T-helper 2 cell treated with Interferon-gamma antibody and Interleukin-4, amounts not matched to agents 5 μg/mL and 100 μg/mL, for 36 hours (primary cell): ENCODE results near the gene SGMS1.

Experiments
- DNase-seq: peaks from one replicate; pipeline ENCODE4 v3.0.0; 2021; ENCODE audit warnings: low spot score
- H3K27ac Mint-ChIP-seq: one replicate; pipeline ENCODE4 v1.8.0; 2021; ENCODE audit warnings: mild to moderate bottlenecking, mixed read lengths
- H3K27me3 Mint-ChIP-seq: one replicate; pipeline ENCODE4 v1.8.0; 2021; ENCODE audit warnings: low read depth, mixed read lengths
- H3K36me3 Mint-ChIP-seq: one replicate; pipeline ENCODE4 v1.8.0; 2021; ENCODE audit warnings: low read depth, mixed read lengths
- H3K4me1 Mint-ChIP-seq: one replicate; pipeline ENCODE4 v1.8.0; 2021; ENCODE audit warnings: low read depth, mixed read lengths
- H3K4me3 Mint-ChIP-seq: one replicate; pipeline ENCODE4 v1.8.0; 2022; ENCODE audit warnings: mild to moderate bottlenecking, moderate library complexity, mixed read lengths
- H3K9me3 Mint-ChIP-seq: one replicate; pipeline ENCODE4 v1.8.0; 2021; ENCODE audit warnings: mixed read lengths

SGMS1 gene

DNA sequence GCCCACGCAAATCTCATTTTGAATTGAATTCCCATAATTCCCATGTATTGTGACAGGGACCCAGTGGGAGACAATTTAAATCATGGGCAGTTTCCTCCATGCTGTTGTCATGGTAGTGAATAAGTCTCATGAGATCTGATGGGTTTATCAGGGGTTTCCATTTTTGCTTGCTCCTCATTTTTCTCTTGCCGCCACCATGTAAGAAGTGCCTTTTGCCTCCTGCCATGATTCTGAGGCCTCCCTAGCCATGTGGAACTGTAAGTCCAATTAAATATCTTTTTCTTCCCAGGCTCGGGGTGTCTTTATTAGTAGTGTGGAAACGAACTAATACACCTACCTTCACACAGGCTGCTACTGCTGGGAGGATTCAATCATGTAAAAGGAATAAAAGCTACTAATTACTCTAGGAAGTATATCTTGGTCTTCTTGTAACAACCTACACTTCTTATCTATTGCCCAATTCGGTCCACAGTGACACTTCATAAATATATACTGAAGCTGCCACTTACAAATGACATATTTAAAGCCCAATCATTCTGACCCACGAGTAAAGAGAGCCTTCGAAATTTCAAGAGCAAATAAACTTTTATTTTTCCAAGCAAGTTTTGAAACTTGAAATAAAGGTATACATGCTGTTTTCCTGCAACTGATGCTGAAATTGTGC lies 272.1 kb downstream of the SGMS1 start:
- Mint-ChIP-seq H3K4me1 (peaks cover 14% of the 10 kb centered on the region), H3K36me3 (peaks cover 42% of the 10 kb centered on the region), H3K9me3 (peaks cover 30% of the 10 kb centered on the region), H3K27ac (no peak overlapping the region), H3K27me3 (no peaks in the 10 kb centered on the region), H3K4me3 (no peak overlapping the region)
- no peak for DNase-seq

DNA sequence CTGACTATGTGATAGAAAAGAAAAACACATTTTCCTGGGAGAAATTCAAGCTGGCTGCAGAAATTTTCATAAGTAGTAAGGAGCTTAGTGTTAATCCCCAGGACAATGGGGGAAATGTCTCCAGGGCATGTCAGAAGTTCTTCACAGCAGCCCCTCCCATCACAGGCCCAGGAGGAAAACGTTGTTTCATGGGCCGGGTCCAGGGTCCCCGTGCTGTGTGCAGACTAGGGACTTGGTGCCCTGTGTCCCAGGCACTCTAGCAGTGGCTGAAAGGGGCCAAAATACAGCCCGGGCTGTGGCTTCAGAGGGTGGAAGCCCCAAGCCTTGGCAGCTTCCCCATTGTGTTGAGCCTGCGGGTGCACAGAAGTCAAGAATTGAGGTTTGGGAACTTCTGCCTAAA lies 273.4 kb downstream of the SGMS1 start:
- Mint-ChIP-seq H3K4me3 (no peak overlapping the region), H3K4me1 (peaks cover 14% of the 10 kb centered on the region), H3K27me3 (no peaks in the 10 kb centered on the region), H3K9me3 (peaks cover 30% of the 10 kb centered on the region), H3K27ac (no peak overlapping the region), H3K36me3 (peaks cover 38% of the 10 kb centered on the region)
- DNase-seq, result no peak

GRCh38 chr10:50349554-50349953 lies 274.2 kb downstream of the SGMS1 start:
- no peak overlapping the region for H3K27ac Mint-ChIP-seq
- peaks cover 30% of the 10 kb centered on the region for H3K9me3 Mint-ChIP-seq
- H3K4me3 Mint-ChIP-seq, result no peak overlapping the region
- peaks cover 14% of the 10 kb centered on the region for H3K4me1 Mint-ChIP-seq
- H3K27me3 Mint-ChIP-seq, result no peaks in the 10 kb centered on the region
- peaks cover 35% of the 10 kb centered on the region for H3K36me3 Mint-ChIP-seq
- DNase-seq, result no peak

DNA sequence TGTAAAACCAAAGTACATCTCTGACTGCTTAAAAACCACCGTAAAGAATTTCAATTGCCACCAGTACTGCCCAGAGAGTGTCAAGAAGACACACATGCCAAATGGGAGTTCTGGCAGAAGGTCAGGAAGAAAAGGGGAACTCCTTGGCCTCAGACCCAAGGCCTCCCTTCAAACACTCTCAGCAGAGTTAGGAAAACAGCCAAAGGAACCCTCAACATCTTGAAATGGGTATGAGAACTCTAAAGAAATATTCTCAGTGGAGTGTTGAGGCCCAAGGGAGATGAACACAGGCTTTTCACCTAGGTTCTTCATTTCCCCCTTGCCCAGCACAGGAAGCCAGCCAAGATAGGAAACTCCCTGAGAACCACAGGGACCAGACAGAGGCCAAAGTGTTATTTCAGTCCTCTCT lies 276.4 kb downstream of the SGMS1 start:
- peaks cover 14% of the 10 kb centered on the region for H3K4me1 Mint-ChIP-seq
- H3K4me3 Mint-ChIP-seq, result no peak overlapping the region
- H3K36me3 Mint-ChIP-seq, result peaks cover 33% of the 10 kb centered on the region
- no peak overlapping the region for H3K27ac Mint-ChIP-seq
- peaks cover 30% of the 10 kb centered on the region for H3K9me3 Mint-ChIP-seq
- H3K27me3 Mint-ChIP-seq, result no peaks in the 10 kb centered on the region
- DNase-seq, result no peak

- Mint-ChIP-seq H3K4me1 (peaks cover 14% of the 10 kb centered on the region), H3K27me3 (no peaks in the 10 kb centered on the region), H3K27ac (no peak overlapping the region), H3K36me3 (peaks cover 37% of the 10 kb centered on the region), H3K9me3 (peaks cover 29% of the 10 kb centered on the region), H3K4me3 (no peak overlapping the region)
- no peak for DNase-seq
Observed at GRCh38 chr10:50346942-50347341, 276.8 kb downstream of the SGMS1 start.

DNA sequence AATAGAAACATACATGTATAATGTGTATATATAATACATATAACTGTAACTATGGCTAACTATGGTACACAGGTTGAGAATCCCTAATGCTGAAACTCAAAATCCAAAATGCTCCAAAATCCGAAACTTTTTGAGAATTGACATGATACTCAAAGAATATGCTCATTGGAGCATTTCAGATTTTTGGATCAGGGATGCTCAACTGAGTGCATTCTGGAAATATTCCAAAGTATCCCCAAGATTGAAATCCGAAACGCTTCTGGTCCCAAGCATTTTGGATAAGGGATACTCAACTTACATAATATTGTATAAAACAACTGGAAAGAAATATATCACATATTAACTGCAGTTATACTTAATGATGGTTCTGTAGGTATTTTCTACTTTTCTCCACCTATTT lies 278.2 kb downstream of the SGMS1 start:
- Mint-ChIP-seq H3K36me3 (peaks cover 36% of the 10 kb centered on the region), H3K9me3 (peaks cover 19% of the 10 kb centered on the region), H3K27me3 (no peaks in the 10 kb centered on the region), H3K4me3 (no peak overlapping the region), H3K27ac (no peak overlapping the region), H3K4me1 (peaks cover 14% of the 10 kb centered on the region)
- no peak for DNase-seq

DNA sequence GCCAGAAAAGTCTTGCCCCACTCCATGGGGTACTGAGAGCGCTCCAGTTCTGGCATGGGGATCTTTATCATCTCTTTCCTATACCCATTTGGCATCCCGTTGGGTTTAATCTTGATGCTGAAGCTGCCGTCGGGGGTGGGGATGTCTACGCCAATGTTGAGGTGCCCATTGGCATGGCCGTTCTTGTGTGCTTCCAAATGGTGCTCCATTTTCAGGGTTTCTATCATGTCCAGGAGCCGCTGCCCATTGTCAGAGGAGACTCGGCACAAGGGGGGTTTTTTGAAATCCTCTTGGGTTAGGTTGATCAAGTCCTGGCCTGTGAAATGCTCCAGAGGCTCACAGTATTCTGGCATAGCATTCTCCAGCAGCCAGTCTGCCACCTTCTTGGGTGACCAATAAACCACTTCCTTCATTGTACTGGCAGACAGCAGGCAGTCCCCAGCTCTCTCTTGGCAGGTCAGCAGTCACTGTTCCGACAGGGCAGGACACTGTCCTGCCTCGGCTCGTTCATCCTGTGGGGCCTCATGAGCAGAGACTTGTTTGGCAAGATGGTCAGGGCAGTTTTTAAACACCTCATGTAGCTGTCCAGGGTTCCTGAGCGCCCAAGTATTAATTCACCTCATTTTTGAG lies 279.9 kb downstream of the SGMS1 start:
- H3K27me3 Mint-ChIP-seq, result no peaks in the 10 kb centered on the region
- peaks cover 33% of the 10 kb centered on the region for H3K36me3 Mint-ChIP-seq
- H3K27ac Mint-ChIP-seq, result no peak overlapping the region
- H3K9me3 Mint-ChIP-seq, result peaks cover 4% of the 10 kb centered on the region
- no peak for DNase-seq
- H3K4me1 Mint-ChIP-seq, result peaks cover 12% of the 10 kb centered on the region
- no peak overlapping the region for H3K4me3 Mint-ChIP-seq

DNA sequence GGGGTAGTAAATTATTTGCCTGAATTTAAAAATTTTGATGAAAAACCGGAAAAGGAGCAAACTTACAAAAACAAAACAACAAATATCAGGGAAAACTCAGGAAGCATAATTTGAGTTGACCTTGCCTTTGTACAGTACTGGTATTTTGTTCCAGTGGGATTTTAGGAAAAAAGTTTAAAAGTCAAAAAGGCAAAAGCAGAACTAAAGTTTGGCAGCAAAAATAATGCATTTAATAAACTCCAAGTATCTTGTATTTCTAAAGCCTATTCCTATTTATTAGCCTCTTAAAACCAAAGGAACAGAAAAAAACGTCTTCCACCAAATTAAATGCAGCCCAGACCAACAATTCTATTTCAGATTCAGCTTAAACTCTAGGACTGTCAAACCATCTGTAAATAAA lies 281.8 kb downstream of the SGMS1 start:
- H3K36me3 Mint-ChIP-seq, result peaks cover 32% of the 10 kb centered on the region
- H3K27me3 Mint-ChIP-seq, result no peaks in the 10 kb centered on the region

GRCh38 chr10:50336140-50336539 lies 287.6 kb downstream of the SGMS1 start:
- Mint-ChIP-seq H3K36me3 (peaks cover 37% of the 10 kb centered on the region), H3K9me3 (no peaks in the 10 kb centered on the region), H3K27ac (peak overlapping the region; percentile 15), H3K4me1 (peaks cover 39% of the 10 kb centered on the region), H3K4me3 (peak overlapping the region; percentile 30), H3K27me3 (no peaks in the 10 kb centered on the region)
- DNase-seq, result no peak

More for the DNA sequence above, 281.8 kb downstream of the SGMS1 start:
- Mint-ChIP-seq H3K4me1 (peaks cover 8% of the 10 kb centered on the region), H3K9me3 (no peaks in the 10 kb centered on the region), H3K4me3 (no peak overlapping the region), H3K27ac (no peak overlapping the region)
- no peak for DNase-seq

GRCh38 chr10:50335397-50335796 lies 288.4 kb downstream of the SGMS1 start:
- Mint-ChIP-seq H3K36me3 (peaks cover 35% of the 10 kb centered on the region), H3K4me1 (peaks cover 41% of the 10 kb centered on the region), H3K4me3 (no peak overlapping the region), H3K9me3 (no peaks in the 10 kb centered on the region), H3K27me3 (no peaks in the 10 kb centered on the region), H3K27ac (no peak overlapping the region)
- no peak for DNase-seq

DNA sequence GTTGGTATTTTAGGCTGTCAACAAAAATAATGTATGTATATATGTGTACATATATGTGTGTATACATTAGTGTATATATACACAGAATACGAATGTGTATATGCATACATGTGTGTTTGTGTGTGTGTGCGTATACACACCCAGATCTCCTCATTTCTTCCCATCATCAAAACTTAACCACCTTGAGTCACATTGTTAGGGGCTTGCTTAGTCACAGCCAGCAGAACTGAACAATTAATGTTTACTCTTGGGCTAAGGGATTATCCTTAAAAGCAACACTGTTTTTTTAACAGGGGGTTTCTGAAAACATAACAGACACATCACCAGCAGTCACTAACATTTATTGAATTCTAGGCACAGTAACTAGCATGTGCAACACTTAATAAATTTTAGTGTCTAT lies 289.5 kb downstream of the SGMS1 start:
- Mint-ChIP-seq H3K4me1 (peaks cover 45% of the 10 kb centered on the region), H3K9me3 (no peaks in the 10 kb centered on the region), H3K27me3 (no peaks in the 10 kb centered on the region), H3K36me3 (peaks cover 28% of the 10 kb centered on the region), H3K27ac (no peak overlapping the region), H3K4me3 (no peak overlapping the region)
- DNase-seq, result no peak

DNA sequence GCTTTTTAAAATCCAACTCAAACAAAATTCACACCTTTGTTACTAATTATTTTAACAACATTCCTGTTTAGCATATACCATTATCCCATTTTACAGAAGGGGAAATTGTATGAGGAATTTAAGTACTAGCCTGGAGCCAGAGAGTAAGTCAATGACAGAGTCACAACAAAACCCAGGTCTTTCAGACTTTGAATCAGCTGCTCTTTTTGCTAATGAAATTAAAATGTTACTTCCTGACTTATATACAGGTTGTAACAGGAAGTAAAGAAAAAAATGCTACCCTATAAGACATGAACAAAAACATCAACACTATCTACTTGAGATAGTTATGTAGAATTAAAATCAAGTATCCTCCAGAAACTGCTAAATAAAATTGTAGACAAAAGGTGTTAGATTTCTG lies 289.9 kb downstream of the SGMS1 start:
- H3K36me3 Mint-ChIP-seq, result peaks cover 25% of the 10 kb centered on the region
- H3K9me3 Mint-ChIP-seq, result no peaks in the 10 kb centered on the region
- no peaks in the 10 kb centered on the region for H3K27me3 Mint-ChIP-seq
- no peak overlapping the region for H3K27ac Mint-ChIP-seq
- H3K4me3 Mint-ChIP-seq, result no peak overlapping the region
- peaks cover 45% of the 10 kb centered on the region for H3K4me1 Mint-ChIP-seq
- DNase-seq, result no peak

DNA sequence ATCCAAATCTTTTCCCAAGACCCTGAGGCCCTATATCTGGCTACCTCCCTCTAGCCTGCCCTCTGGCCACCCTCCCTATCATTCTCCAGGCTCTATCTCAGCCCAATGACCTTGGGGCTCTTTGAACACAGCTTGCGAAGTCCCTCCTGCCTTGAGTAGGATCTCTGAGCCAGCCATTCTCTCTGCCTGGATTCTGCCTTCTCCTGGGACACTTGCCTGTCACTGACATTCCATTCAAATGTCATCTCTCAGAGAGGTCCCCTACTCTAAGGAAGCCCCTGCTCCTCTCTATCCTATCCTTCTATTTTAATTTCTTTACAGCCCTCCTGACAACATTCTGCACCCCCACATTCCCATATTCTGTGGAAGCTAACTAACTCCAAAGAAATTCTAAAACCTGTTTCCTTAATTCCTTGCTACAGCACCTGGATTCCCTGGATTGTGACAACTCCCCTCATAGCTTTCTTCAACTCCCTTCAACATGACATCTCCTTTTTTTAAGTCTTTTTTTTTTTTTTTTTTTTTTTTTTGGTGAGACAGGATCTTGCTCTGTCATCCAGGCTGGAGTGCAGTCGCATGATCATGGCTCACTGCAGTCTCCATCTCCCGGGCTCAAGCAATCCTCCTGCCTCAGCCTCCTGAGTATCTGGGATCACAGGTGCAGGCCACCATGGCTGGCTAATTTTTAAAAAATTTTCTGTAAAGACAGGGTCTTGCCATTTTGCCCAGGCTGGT lies 291.5 kb downstream of the SGMS1 start:
- Mint-ChIP-seq H3K27ac (no peak overlapping the region), H3K4me3 (no peak overlapping the region), H3K27me3 (no peaks in the 10 kb centered on the region), H3K36me3 (peaks cover 28% of the 10 kb centered on the region), H3K9me3 (no peaks in the 10 kb centered on the region), H3K4me1 (peaks cover 42% of the 10 kb centered on the region)
- DNase-seq, result no peak

GRCh38 chr10:50331486-50331885 lies 292.3 kb downstream of the SGMS1 start:
- H3K9me3 Mint-ChIP-seq, result no peaks in the 10 kb centered on the region
- H3K27ac Mint-ChIP-seq, result no peak overlapping the region
- peaks cover 31% of the 10 kb centered on the region for H3K36me3 Mint-ChIP-seq
- H3K27me3 Mint-ChIP-seq, result no peaks in the 10 kb centered on the region
- no peak overlapping the region for H3K4me3 Mint-ChIP-seq
- DNase-seq, result no peak
- peaks cover 50% of the 10 kb centered on the region for H3K4me1 Mint-ChIP-seq
